NCI-H460 (cell line): ENCODE results near the gene COL4A5. TPM values are rescaled to one million over a fixed set of nuclear protein-coding genes. Genes with fewer than 3 reads are reported as not detected.

Experiments
- DNase-seq: peaks from one replicate; pipeline ENCODE4 v3.0.0-alpha.2; 2016; ENCODE audit warnings: low read depth; ENCODE audit errors: extremely low read depth
- small RNA-seq, 2 experiments: library from RNA; depleted of rRNA; stranded (forward); fragments of <200 nt; gene quantifications; one replicate each; pipeline ENCODE3, GENCODE V24; 2014
- total RNA-seq: library from RNA; depleted of rRNA; stranded (reverse); fragments of >200 nt; shearing (Covaris generic); gene quantifications from 2 replicates; pipeline ENCODE4 v1.2.3, GENCODE V29; 2014; rRNA removed

The COL4A5 gene
- total RNA-seq, 1 experiment from 2014 or later: 211 TPM

GRCh38 chrX:108736509-108737479, 297.2 kb downstream of the COL4A5 start, which contains the start of gene IRS4:
IRS4 (minus strand) TSS chrX:108736563.
- DNase-seq: no peak

- no peak for DNase-seq
These were observed 298.1 kb downstream of the COL4A5 start for GRCh38 chrX:108737754-108738153.

GRCh38 chrX:108740299-108740774, 300.7 kb downstream of the COL4A5 start:
- no peak for DNase-seq

Small RNAs within 50 kb of the gene (small RNA-seq; reads per million reads assigned to genes)
- gene RF00019: 0 reads per million in 2 experiments

Other genes with a start within 250 kb of the COL4A5 start
- gene COL4A6, start 1.4 kb upstream of the COL4A5 start, total RNA-seq: 157 and 177 TPM in 2 replicates